HG03521 (cell line): ENCODE data around the gene DROSHA.

Source experiments
- ATAC-seq: cut with Tn5 transposase; IDR thresholded peaks from one replicate; pipeline ENCODE4 v1.9.1; 2021; ENCODE audit warnings: mild to moderate bottlenecking, moderate library complexity; ENCODE audit not compliant: unreplicated experiment

DROSHA gene

GRCh38 chr5:31355337-31355736, 176.6 kb downstream of the DROSHA start:
- ATAC-seq, result no peak
